Activated naive CD8-positive, alpha-beta T cell (primary cell): ENCODE data around the gene KRT78.
A peak's percentile ranks its signal among the peaks of the same experiment; 100 is the strongest.

Source experiments
- H3K27ac Mint-ChIP-seq: one replicate; pipeline ENCODE4 v1.8.0; 2021; ENCODE audit warnings: mixed read lengths
- H3K27me3 Mint-ChIP-seq: one replicate; pipeline ENCODE4 v1.8.0; 2021; ENCODE audit warnings: mixed read lengths
- H3K36me3 Mint-ChIP-seq: one replicate; pipeline ENCODE4 v1.8.0; 2021; ENCODE audit warnings: mixed read lengths
- H3K4me1 Mint-ChIP-seq: one replicate; pipeline ENCODE4 v1.8.0; 2021; ENCODE audit warnings: low read depth, mixed read lengths
- H3K4me3 Mint-ChIP-seq: one replicate; pipeline ENCODE4 v1.8.0; 2021; ENCODE audit warnings: mild to moderate bottlenecking, mixed read lengths
- H3K9me3 Mint-ChIP-seq: one replicate; pipeline ENCODE4 v1.8.0; 2021; ENCODE audit warnings: low read depth, mixed read lengths

Gene KRT78

DNA sequence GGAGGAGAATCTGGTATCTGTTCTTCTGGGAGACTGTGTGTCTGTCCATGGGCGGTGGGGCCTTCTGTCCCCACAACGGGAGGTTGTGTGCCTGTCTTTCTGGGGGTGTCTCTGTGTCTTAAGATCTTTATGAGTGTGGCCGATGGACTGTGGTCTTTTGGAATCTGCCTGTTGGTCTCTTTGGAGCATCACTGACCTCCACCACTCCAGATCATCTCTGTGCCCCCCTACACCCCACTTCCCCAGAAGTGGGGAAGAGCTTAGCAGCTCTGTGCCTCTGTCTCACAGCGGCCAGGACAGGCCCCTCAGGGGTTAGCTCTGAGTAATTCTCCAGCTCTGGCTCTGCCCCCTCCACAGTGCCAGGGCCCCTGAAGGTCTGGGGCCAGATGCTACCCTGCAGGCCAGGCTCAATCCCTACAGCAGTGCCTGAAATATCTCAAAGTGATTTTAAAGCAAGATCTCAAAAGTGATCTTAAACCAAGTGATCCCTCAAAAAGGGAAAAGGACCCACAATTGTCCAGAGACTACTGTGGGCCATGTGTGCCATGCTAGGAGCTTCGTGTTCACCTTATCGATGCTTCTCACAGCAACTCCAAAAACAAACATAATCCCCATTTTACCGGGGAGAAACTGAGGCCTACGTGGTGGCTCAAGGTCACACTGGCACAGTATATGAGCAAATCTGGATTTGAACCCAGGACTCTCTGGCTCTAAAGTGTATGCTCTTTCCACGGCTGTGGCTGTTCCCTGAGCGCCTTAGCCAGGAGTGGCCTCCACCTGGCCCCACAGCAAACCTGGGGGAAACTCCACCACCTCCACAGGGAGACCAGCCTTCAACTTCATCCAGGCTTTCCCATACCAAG, 26.0 kb upstream of the KRT78 start:
- peak overlapping the region; percentile 77 for H3K4me3 Mint-ChIP-seq
- H3K27ac Mint-ChIP-seq = peak overlapping the region; percentile 66
- H3K36me3 Mint-ChIP-seq = no peaks in the 10 kb centered on the region
- no peaks in the 10 kb centered on the region for H3K9me3 Mint-ChIP-seq
- no peaks in the 10 kb centered on the region for H3K27me3 Mint-ChIP-seq
- H3K4me1 Mint-ChIP-seq = peaks cover 20% of the 10 kb centered on the region

DNA sequence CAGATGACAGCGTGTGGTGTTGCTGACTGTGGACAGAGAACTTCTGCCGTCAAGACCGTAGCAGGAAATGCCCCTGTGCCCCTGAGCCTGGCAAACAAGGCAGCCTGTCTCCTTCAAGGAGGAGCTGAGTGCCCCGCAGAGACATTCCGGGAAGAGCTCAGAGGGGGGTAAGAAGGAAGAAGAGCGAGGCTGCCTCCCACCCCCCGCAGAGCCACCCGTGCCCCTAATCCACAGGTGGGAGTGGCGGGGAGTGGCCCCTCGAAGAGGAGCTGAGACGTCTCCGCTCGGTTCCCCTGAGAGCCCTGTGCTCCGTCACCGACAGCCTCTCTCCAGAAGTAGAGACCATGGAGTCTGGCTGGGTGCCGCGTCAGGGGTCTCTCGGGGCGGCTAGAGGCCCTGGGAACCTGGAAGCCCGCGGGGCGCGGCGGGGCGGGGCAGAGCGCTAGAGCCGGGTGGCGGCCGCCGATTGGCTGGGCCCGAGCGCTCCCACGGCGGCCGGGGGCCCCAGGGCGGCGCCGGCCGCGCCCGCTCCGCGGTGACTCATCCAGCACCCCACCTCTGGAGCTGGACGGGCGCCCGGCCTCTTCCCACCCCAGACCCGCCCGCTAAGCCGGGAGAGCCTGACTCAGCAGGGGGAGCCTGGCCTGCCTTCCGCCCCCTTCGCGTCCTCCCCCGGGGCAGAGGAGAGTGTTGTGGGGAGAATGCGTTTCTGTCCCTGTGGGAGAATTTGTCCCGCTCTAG, 25.2 kb upstream of the KRT78 start:
- Mint-ChIP-seq H3K4me3 (peak overlapping the region; percentile 84), H3K27ac (peak overlapping the region; percentile 69), H3K27me3 (no peaks in the 10 kb centered on the region), H3K36me3 (no peaks in the 10 kb centered on the region), H3K4me1 (peaks cover 23% of the 10 kb centered on the region), H3K9me3 (no peaks in the 10 kb centered on the region)

DNA sequence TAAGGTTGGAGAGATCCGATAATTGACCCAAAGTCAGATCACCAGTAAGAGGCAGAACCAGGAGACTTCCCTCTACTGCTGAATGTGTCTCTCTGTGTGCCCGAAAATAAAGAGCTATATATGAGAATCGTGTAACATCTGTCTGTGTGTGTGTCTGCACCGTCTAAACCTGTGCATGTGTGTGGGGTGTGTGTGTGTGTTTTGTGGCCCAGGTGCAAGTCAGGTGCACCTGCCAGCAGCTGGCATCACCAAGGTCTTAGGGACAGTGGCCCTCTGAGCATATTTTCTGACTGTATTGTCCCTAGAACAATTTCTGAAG, 24.7 kb upstream of the KRT78 start:
- no peaks in the 10 kb centered on the region for H3K27me3 Mint-ChIP-seq
- H3K4me1 Mint-ChIP-seq = peaks cover 25% of the 10 kb centered on the region
- H3K4me3 Mint-ChIP-seq = peak overlapping the region; percentile 84
- no peaks in the 10 kb centered on the region for H3K36me3 Mint-ChIP-seq
- H3K9me3 Mint-ChIP-seq = no peaks in the 10 kb centered on the region
- H3K27ac Mint-ChIP-seq = peak overlapping the region; percentile 69

DNA sequence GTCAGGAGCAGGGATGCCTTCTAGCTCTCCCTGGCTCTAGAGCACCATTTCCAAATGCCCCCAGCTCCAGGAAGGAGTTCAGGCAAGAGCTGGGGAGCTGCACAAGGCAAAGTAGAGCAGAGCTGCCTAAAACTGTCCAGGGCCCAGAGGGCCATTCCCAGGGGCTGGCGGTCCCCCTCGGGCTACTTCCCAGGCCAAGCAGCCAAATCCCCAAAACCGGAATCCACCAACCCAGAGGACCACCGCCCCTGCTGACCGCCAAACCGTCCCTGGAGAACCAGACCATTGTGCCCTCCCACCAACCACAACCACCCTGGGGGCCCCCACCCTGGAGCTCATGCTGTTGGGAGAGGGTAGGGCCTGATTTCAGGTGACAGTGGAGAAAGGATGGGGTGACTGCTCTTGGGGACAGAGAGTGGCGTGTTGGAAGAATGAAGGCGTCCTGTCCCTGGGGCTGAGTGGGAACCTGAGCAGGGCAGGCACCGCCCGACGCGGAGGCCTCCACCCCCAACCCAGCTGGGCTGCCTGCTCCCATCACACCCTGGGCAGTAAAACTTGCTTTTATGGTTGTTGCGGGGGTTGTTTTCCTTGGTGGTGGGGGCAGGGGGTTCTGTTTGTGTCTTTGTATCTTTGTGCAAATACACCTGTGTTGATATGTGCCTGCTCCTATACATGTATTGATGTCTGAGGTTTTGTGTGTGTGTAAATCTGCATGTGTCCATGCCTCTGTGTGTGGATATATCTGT, 24.0 kb upstream of the KRT78 start:
- no peaks in the 10 kb centered on the region for H3K27me3 Mint-ChIP-seq
- peak overlapping the region; percentile 69 for H3K27ac Mint-ChIP-seq
- H3K4me1 Mint-ChIP-seq = peaks cover 29% of the 10 kb centered on the region
- peak overlapping the region; percentile 84 for H3K4me3 Mint-ChIP-seq
- H3K36me3 Mint-ChIP-seq = no peaks in the 10 kb centered on the region
- no peaks in the 10 kb centered on the region for H3K9me3 Mint-ChIP-seq

DNA sequence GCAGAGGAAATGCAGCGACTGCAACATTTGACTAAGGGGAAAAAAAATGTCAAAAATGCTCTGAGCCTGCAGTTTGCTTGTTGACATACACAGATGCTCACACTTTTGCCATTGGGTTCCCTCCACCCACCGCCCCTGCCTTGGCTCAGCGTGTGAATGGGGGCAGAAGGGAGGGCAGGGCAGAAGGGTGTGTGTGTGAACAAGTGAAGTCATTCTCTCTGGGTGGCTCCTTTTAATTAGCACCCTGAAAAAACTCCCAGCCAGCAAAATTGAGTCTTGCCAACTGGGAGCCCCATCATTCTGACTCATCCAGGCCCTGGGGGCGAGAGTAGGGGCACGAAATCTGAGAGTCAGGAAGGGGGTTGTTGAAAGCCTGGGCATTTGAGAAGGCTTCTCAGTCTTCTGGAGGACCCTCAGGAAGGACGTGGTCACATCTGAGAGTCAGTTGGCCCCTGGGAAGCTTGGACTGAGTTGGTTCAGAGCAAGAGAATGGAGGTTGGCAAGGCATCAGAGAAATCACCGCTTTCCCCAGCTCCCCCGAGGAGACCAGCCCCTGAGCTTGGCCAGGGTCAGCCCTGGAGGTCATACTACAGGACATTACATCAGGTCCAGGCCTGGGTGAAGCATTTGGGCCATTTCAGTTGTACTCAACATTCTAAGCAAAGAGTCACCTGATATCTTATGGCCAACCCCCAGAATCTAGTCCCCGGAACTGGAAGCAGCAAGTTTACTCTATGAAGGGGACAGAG, 22.7 kb upstream of the KRT78 start:
- H3K9me3 Mint-ChIP-seq = no peaks in the 10 kb centered on the region
- no peaks in the 10 kb centered on the region for H3K36me3 Mint-ChIP-seq
- H3K27me3 Mint-ChIP-seq = no peaks in the 10 kb centered on the region
- no peak overlapping the region for H3K27ac Mint-ChIP-seq
- peaks cover 39% of the 10 kb centered on the region for H3K4me1 Mint-ChIP-seq
- H3K4me3 Mint-ChIP-seq = no peak overlapping the region

DNA sequence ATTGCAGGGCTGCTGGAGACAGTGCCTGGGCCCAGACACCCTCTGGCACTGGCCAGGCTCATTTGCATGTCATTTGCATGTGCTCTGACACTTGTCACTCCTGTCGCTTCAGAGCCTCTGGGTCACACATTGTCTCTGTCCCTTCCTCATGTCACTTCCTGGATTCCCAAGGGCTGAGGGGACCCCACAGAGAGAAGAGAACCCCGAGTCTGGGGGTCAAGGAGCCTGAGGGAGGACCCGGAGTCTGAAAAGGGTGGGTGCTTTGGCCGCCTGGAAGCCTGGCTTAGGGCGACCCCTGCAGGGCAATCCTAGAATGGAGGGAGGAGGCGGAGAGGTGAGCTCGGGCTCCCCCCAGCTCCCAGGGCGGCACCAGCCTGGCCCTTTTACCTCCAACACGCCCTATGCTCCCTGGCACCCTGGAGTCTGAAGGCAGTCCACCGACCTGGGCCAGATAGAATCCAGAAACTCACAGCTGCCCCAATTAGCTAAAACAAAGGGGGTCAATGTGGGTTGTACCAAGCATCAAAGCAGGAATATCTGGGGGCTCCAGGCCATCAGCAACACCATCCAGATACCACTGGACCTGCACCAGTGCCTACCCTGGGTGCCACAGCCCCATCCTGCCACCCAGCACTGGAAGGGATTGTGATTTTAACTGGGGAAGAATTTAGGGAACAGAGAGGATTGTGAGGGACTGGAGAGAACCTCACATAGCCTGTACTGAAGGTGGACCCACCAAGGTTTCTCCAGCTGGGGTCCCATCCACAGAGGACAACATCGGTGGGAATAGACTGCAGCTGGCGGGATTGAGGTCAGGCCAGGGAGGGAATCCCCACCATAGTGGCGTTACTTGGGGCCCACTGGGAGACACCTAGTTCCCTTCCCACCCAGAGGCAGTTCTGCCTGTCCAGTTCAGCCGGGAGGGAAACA, 21.8 kb upstream of the KRT78 start:
- Mint-ChIP-seq H3K4me1 (peaks cover 39% of the 10 kb centered on the region), H3K9me3 (no peaks in the 10 kb centered on the region), H3K36me3 (no peaks in the 10 kb centered on the region), H3K27me3 (no peaks in the 10 kb centered on the region), H3K27ac (no peak overlapping the region), H3K4me3 (no peak overlapping the region)

DNA sequence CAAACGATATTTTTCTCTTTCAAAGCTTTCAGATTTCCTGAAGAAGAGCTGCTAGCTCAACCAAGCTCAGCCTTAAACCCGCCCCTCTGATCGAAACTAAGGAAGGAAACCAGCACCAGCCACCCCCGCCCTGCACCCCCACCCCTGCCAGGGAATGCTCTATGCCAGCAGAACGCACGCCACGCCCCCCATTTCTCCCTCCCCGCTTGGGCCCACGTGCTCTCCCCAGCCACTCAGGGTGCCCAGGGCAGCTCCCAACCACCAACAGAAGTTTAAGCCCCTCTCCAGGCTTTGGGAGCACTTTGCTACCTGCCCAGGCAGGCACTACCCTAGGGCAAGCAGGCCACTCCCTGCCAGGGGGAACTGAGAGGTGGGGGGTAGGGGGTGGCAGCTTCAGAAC, 18.8 kb upstream of the KRT78 start:
- H3K9me3 Mint-ChIP-seq = no peaks in the 10 kb centered on the region

DNA sequence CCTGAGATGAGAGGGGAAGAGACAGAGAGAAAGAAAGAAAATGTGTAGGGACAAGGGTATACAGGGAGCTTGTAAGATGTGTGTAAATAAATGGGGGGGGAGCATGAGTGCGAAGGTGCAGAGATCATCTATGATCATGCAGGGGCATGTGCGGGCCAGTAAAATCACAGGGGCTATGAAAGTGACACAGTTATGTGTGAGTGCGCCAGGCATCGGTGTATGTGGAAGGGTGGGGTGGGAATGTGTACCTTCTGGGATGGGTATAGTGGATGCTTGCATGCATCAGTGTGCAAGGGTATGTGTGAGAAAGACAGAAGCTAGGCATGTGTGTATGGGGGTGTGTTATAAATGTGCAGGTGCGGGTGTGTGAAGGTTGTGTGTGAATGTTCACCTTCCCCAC, 18.4 kb upstream of the KRT78 start:
- H3K27me3 Mint-ChIP-seq = no peaks in the 10 kb centered on the region
- peaks cover 24% of the 10 kb centered on the region for H3K4me1 Mint-ChIP-seq
- peak overlapping the region; percentile 14 for H3K4me3 Mint-ChIP-seq
- no peak overlapping the region for H3K27ac Mint-ChIP-seq
- no peaks in the 10 kb centered on the region for H3K9me3 Mint-ChIP-seq
- H3K36me3 Mint-ChIP-seq = no peaks in the 10 kb centered on the region

More for the DNA sequence above, 18.8 kb upstream of the KRT78 start:
- no peaks in the 10 kb centered on the region for H3K27me3 Mint-ChIP-seq
- no peaks in the 10 kb centered on the region for H3K36me3 Mint-ChIP-seq
- no peak overlapping the region for H3K4me3 Mint-ChIP-seq
- H3K27ac Mint-ChIP-seq = no peak overlapping the region
- H3K4me1 Mint-ChIP-seq = peaks cover 24% of the 10 kb centered on the region

DNA sequence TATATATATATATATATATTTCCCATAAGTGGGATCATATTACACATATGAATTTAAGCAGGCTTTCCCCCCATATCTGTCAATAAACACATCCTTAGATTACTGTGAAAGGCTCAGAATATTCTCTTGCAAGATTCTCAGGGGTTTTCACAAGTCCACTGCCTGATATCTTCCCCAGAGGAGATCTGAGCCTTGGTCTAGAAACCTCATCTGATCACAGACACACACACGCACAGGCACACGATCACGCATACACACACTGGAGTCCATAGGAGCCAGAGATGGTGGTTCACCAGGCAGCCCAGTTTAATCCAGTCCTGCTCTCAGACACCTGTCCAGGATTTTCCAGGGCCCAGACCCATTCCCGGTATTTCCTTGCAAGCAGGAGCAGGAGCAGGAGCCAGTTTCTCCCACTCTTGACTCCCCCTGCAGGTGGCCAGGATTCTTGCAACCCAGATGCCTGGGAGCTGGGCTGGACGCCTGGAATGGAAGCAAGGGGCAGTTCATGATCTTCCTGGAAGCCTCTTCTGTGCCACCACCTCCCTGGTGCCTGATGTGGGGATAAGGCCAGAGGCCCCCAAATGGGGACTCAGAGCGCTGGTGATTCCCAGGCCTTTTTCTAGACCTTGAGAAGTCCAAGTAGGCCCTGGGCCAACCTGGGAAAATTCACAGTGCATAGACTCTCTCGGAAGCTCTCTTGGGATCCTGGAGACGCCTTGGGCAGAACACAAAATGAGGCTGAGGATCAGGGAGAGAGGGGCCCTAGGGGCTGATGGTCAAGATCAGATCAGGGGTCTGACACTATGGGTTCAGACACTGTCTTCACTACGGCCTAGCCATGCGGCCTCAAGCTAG, 16.5 kb upstream of the KRT78 start:
- Mint-ChIP-seq H3K36me3 (no peaks in the 10 kb centered on the region), H3K27ac (no peak overlapping the region), H3K4me3 (no peak overlapping the region), H3K27me3 (no peaks in the 10 kb centered on the region), H3K9me3 (no peaks in the 10 kb centered on the region), H3K4me1 (peaks cover 23% of the 10 kb centered on the region)

DNA sequence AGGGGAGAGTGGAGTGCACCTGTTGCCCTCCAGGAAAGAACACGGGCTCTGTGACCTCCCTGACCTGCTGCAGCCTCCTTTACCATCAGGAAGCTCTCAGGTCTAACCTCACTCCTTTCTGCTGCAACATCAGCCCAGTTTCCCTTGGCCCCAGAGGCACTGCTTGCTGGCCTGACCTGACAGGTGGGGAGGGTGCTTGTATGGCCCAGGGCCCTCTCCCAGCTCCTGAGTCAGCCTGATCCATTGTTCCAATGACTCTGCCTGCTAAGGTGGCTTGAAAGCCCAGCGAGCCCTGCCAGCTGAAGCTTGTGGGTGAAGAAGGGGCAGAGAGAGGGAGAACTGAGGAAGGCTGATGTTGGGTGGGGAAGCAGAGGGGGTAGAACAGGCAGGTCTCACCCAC, 13.2 kb upstream of the KRT78 start:
- H3K9me3 Mint-ChIP-seq = no peaks in the 10 kb centered on the region
- H3K36me3 Mint-ChIP-seq = no peaks in the 10 kb centered on the region
- H3K27me3 Mint-ChIP-seq = no peaks in the 10 kb centered on the region
- no peak overlapping the region for H3K27ac Mint-ChIP-seq
- H3K4me3 Mint-ChIP-seq = no peak overlapping the region
- H3K4me1 Mint-ChIP-seq = peaks cover 2% of the 10 kb centered on the region

DNA sequence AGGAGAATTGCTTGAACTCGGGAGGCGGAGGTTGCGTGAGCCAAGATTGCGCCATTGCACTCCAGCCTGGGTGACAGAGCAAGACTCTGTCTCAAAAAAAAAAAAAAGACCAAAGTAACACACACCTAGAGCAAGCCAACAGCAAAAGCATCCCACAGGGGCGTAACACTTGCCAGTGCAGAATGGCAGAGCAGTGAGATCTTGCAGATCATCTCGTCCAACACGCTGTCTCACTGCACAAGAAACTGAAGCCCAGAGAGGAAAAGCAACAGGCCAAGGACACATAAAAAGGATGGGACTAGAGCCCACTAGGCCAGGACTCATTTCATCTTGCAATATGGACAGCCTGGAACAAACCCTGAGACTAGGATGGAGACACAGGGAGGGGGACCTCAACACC, 12.7 kb upstream of the KRT78 start:
- Mint-ChIP-seq H3K27me3 (no peaks in the 10 kb centered on the region), H3K4me1 (no peaks in the 10 kb centered on the region), H3K27ac (no peak overlapping the region), H3K4me3 (no peak overlapping the region), H3K36me3 (no peaks in the 10 kb centered on the region), H3K9me3 (no peaks in the 10 kb centered on the region)

DNA sequence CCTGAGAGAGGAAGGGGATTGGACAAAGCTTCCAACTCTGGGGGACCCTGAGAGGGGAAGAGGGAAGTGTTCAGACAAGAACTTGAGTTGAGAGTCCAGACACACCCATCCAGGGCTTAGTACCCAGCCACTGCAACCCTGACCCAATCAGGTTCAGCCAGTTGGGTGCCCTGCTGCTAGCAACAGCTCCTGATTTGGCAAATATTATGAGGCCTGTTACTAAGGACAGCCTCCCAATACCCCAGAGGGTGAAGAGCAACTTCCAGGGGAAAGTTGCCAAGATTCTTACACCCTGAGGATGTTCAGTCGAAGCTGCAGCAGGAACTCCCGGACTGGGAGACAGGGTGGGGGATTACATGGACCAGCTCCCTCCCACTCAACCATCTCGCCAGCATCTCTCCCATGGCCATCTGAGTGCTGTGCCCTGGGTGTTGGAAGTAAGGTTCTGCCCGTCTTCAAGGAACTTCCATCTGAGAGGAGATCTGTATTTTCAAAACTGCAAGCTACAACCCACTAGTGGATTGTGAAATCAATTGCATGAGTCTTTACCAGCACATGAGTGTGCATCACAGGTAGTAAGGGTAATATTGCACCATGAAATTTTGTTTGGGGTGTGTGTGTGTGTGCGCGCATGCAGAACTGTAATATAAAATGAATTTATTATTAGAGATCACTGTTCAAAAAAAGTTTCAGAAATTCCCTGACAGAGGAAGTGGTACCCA, 11.5 kb upstream of the KRT78 start:
- Mint-ChIP-seq H3K36me3 (no peaks in the 10 kb centered on the region), H3K27ac (no peak overlapping the region), H3K9me3 (no peaks in the 10 kb centered on the region), H3K4me3 (no peak overlapping the region), H3K27me3 (no peaks in the 10 kb centered on the region), H3K4me1 (no peaks in the 10 kb centered on the region)

DNA sequence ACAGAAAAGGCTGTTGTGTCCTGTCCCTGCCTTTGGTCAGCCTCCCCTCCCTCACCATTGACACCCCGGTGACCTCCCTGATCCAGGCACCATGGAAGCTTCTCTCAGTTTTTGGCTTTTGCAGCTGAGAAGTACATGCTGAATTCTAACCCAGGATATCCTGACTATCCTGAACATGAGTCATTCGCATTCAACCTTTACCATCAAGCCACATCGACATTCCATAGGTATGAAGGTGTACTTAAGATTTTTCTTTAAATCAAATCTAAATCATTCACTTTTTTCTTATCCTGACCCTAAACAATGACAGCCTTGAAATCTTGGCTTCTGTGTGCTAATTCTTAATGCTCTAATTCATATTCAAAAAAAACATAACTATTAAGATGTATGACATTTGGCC, 8.7 kb upstream of the KRT78 start:
- no peaks in the 10 kb centered on the region for H3K9me3 Mint-ChIP-seq
- H3K4me3 Mint-ChIP-seq = no peak overlapping the region
- no peaks in the 10 kb centered on the region for H3K4me1 Mint-ChIP-seq
- no peaks in the 10 kb centered on the region for H3K36me3 Mint-ChIP-seq
- no peak overlapping the region for H3K27ac Mint-ChIP-seq
- no peaks in the 10 kb centered on the region for H3K27me3 Mint-ChIP-seq
